Sigmoid colon (tissue), 4 donors: Measurements from ENCODE around the gene ATP5MG.

Source experiments
- EP300 ChIP-seq, 4 donors: sonication (generic); formaldehyde crosslinking; IDR thresholded peaks; one replicate each; pipeline ENCODE4 v1.6.1; 2017; ENCODE audit warnings: antibody characterized with exemption in 4 of 4
- POLR2A ChIP-seq, 2 donors: fragments of 450-650 bp; IDR thresholded peaks; one replicate each; pipeline ENCODE4 v1.6.1; 2016; ENCODE audit warnings: antibody characterized with exemption in 2 of 2, mild to moderate bottlenecking in 2 of 2, moderate library complexity in 2 of 2
- POLR2AphosphoS5 ChIP-seq, 4 donors: sonication (generic); formaldehyde crosslinking; IDR thresholded peaks; one replicate each; pipeline ENCODE4 v1.6.1; 2017; ENCODE audit warnings: antibody characterized with exemption in 4 of 4
- TF ChIP-seq, protein P1 (sequence below), 4 experiments: fragments of 450-650 bp in 3 of 4; fragments of 200-600 bp in 1 of 4; IDR thresholded peaks; one replicate each; pipeline ENCODE4 v1.5.1; 2016 to 2019; ENCODE audit warnings: antibody characterized with exemption in 4 of 4, mild to moderate bottlenecking in 3 of 4, moderate library complexity in 2 of 4

DNA sequence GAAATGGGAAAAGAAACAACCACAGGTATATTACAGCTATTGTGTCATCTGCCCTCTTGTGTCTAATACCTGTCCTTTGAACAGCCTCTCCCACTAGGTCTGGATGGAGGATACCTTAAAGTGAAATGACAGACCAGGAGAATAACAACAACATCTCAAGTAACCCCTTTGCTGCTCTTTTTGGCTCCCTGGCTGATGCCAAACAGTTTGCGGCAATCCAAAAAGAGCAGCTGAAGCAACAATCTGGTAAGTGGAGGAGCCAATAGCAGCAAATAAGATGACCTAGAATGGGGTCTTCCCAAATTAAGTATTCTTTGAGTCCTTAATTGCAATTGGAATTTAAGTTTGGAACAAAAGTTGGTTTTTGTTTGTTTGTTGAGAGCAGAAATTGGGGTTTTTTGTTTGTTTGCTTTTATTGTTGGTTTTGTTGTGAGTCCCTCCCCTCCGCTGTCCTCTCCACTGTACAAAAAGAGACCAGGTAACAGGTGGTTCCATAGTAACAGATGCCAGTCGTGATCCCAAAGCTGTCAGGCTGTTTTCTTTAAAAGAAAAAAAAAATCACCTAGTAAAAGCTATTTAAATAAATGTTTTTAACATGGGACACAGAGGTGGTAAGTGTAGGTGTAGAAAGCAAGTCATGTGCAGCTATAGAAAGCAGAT, 36.3 kb upstream of the ATP5MG start:
- TF ChIP-seq, protein P1, sequence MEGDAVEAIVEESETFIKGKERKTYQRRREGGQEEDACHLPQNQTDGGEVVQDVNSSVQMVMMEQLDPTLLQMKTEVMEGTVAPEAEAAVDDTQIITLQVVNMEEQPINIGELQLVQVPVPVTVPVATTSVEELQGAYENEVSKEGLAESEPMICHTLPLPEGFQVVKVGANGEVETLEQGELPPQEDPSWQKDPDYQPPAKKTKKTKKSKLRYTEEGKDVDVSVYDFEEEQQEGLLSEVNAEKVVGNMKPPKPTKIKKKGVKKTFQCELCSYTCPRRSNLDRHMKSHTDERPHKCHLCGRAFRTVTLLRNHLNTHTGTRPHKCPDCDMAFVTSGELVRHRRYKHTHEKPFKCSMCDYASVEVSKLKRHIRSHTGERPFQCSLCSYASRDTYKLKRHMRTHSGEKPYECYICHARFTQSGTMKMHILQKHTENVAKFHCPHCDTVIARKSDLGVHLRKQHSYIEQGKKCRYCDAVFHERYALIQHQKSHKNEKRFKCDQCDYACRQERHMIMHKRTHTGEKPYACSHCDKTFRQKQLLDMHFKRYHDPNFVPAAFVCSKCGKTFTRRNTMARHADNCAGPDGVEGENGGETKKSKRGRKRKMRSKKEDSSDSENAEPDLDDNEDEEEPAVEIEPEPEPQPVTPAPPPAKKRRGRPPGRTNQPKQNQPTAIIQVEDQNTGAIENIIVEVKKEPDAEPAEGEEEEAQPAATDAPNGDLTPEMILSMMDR (IDR thresholded peaks at IDR 0.05) = no peak
- TF ChIP-seq POLR2A (IDR thresholded peaks at IDR 0.05) = no peak
- no peak for TF ChIP-seq POLR2AphosphoS5 (IDR thresholded peaks at IDR 0.05)
- no peak for TF ChIP-seq EP300 (IDR thresholded peaks at IDR 0.05)
